ENCODE data around the gene PLCB3. TPM values are rescaled to one million over a fixed set of nuclear protein-coding genes. Genes with fewer than 3 reads are reported as not detected.
A peak's percentile ranks its signal among the peaks of the same experiment; 100 is the strongest.

PLCB3 gene
- total and polyA plus RNA-seq, 2 of the 13 experiments (the other 11 are each of a cell fraction or from before 2014, with no cell fraction given): 7.5 to 13.8 TPM

DNA sequence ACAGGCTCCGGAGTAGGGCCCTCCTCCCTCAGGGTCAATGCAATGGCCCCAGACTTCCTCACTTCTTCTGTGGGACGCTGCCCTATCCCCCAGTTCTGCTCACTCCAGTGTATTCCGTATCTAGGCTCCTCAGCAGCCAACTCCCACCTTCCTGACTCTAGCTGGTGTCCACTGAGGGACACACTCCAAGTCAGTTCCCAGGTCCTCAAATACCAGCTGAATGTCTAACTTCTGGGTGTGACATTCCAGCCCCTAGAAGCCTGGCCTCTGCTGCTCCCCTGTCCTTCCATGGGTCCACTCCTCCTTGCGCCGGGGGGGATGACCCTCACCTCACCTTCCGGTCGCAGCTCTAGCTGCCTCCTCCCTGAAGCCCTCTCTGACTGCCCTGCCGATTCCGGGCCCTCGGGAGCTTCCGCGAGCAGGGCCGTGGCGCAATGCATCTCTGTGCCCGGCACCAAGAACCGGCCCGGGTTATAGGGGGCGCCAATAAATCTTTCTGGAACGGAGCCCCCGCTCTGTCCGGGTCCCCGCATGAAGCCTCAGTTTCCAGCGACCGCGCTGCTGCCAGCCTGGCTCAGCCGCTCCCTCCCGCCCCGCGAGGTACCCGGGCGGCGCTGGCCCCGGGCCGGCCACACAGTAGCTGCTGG, 17.7 kb downstream of the PLCB3 start (continued):
- TF ChIP-seq CREM (IDR thresholded peaks at IDR 0.05) (0 out of 2 replicates have a peak, but pooled peaks have one; percentile 33), CREM (CRISPR knock-in tag; IDR thresholded peaks at IDR 0.05) (no peak), ZSCAN9 (CRISPR knock-in tag; IDR thresholded peaks at IDR 0.05; ENCODE audit: borderline replicate concordance) (peak; percentile 12; the same call in 1 of the 2 replicates), PHF20 (CRISPR knock-in tag; IDR thresholded peaks at IDR 0.05) (no peak), IRF2 (CRISPR knock-in tag; IDR thresholded peaks at IDR 0.05) (0 out of 2 replicates have a peak, but pooled peaks have one; percentile 27), ZNF83 (CRISPR knock-in tag; IDR thresholded peaks at IDR 0.05; ENCODE audit: borderline replicate concordance) (no peak), ZNF530 (CRISPR knock-in tag; IDR thresholded peaks at IDR 0.05; ENCODE audit: low read depth) (no peak), HDAC2 (CRISPR knock-in tag; IDR thresholded peaks at IDR 0.05) (peak; percentile 19; the same call in 1 of the 2 replicates), ZNF567 (CRISPR knock-in tag; IDR thresholded peaks at IDR 0.05; ENCODE audit: borderline replicate concordance) (no peak), HNF4G (IDR thresholded peaks at IDR 0.05; ENCODE audit: borderline replicate concordance, low read depth, low read length) (no peak), HNF4G (CRISPR knock-in tag; IDR thresholded peaks at IDR 0.05; ENCODE audit: borderline replicate concordance, low read depth) (no peak), RFX5 (IDR thresholded peaks at IDR 0.05; ENCODE audit: low read depth, low read length) (no peak), EED (CRISPR knock-in tag; IDR thresholded peaks at IDR 0.05) (0 out of 2 replicates have a peak, but pooled peaks have one; percentile 33), MAF1 (CRISPR knock-in tag; IDR thresholded peaks at IDR 0.05; ENCODE audit: borderline replicate concordance) (peak; percentile 14), KDM5B (CRISPR knock-in tag; IDR thresholded peaks at IDR 0.05; ENCODE audit: borderline replicate concordance) (no peak), ZNF564 (CRISPR knock-in tag; IDR thresholded peaks at IDR 0.05) (no peak; the same call in 1 of the 2 replicates)
- TF ChIP-seq, protein P1, sequence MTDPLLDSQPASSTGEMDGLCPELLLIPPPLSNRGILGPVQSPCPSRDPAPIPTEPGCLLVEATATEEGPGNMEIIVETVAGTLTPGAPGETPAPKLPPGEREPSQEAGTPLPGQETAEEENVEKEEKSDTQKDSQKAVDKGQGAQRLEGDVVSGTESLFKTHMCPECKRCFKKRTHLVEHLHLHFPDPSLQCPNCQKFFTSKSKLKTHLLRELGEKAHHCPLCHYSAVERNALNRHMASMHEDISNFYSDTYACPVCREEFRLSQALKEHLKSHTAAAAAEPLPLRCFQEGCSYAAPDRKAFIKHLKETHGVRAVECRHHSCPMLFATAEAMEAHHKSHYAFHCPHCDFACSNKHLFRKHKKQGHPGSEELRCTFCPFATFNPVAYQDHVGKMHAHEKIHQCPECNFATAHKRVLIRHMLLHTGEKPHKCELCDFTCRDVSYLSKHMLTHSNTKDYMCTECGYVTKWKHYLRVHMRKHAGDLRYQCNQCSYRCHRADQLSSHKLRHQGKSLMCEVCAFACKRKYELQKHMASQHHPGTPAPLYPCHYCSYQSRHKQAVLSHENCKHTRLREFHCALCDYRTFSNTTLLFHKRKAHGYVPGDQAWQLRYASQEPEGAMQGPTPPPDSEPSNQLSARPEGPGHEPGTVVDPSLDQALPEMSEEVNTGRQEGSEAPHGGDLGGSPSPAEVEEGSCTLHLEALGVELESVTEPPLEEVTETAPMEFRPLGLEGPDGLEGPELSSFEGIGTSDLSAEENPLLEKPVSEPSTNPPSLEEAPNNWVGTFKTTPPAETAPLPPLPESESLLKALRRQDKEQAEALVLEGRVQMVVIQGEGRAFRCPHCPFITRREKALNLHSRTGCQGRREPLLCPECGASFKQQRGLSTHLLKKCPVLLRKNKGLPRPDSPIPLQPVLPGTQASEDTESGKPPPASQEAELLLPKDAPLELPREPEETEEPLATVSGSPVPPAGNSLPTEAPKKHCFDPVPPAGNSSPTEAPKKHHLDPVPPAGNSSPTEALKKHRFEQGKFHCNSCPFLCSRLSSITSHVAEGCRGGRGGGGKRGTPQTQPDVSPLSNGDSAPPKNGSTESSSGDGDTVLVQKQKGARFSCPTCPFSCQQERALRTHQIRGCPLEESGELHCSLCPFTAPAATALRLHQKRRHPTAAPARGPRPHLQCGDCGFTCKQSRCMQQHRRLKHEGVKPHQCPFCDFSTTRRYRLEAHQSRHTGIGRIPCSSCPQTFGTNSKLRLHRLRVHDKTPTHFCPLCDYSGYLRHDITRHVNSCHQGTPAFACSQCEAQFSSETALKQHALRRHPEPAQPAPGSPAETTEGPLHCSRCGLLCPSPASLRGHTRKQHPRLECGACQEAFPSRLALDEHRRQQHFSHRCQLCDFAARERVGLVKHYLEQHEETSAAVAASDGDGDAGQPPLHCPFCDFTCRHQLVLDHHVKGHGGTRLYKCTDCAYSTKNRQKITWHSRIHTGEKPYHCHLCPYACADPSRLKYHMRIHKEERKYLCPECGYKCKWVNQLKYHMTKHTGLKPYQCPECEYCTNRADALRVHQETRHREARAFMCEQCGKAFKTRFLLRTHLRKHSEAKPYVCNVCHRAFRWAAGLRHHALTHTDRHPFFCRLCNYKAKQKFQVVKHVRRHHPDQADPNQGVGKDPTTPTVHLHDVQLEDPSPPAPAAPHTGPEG (CRISPR knock-in tag; IDR thresholded peaks at IDR 0.05): no peak
- TF ChIP-seq, protein P2, sequence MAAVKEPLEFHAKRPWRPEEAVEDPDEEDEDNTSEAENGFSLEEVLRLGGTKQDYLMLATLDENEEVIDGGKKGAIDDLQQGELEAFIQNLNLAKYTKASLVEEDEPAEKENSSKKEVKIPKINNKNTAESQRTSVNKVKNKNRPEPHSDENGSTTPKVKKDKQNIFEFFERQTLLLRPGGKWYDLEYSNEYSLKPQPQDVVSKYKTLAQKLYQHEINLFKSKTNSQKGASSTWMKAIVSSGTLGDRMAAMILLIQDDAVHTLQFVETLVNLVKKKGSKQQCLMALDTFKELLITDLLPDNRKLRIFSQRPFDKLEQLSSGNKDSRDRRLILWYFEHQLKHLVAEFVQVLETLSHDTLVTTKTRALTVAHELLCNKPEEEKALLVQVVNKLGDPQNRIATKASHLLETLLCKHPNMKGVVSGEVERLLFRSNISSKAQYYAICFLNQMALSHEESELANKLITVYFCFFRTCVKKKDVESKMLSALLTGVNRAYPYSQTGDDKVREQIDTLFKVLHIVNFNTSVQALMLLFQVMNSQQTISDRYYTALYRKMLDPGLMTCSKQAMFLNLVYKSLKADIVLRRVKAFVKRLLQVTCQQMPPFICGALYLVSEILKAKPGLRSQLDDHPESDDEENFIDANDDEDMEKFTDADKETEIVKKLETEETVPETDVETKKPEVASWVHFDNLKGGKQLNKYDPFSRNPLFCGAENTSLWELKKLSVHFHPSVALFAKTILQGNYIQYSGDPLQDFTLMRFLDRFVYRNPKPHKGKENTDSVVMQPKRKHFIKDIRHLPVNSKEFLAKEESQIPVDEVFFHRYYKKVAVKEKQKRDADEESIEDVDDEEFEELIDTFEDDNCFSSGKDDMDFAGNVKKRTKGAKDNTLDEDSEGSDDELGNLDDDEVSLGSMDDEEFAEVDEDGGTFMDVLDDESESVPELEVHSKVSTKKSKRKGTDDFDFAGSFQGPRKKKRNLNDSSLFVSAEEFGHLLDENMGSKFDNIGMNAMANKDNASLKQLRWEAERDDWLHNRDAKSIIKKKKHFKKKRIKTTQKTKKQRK (IDR thresholded peaks at IDR 0.05; ENCODE audit: low read length): no peak
- TF ChIP-seq, protein P3, sequence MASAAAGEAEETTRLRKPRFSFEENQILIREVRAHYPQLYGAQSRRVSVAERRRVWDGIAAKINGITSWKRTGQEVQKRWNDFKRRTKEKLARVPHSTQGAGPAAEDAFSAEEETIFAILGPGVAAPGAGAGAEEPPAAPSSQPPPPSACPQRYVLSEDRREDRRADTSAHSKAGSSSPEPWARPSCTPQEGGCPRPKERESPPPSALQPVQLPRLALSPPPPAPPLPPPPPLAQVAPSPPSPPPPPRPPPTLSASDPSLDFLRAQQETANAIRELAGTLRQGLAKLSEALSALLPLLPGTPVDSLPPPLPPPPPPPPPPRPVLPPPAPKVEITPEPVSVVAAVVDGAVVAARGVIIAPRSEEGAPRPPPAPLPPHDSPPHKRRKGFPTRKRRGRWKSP (CRISPR knock-in tag; IDR thresholded peaks at IDR 0.05): peak; percentile 51; the same call in 1 of the 2 replicates
